GM11168 (cell line): ENCODE data around the gene MBP.

Experiments used
- in situ Hi-C: fragments of 300-500 bp; cut with MboI; formaldehyde crosslinking; loops from one replicate; pipeline ENCODE4 v1.12.0; 2022; ENCODE audit warnings: low sequenced_read_pairs; ENCODE audit not compliant: unreplicated experiment

MBP gene

DNA sequence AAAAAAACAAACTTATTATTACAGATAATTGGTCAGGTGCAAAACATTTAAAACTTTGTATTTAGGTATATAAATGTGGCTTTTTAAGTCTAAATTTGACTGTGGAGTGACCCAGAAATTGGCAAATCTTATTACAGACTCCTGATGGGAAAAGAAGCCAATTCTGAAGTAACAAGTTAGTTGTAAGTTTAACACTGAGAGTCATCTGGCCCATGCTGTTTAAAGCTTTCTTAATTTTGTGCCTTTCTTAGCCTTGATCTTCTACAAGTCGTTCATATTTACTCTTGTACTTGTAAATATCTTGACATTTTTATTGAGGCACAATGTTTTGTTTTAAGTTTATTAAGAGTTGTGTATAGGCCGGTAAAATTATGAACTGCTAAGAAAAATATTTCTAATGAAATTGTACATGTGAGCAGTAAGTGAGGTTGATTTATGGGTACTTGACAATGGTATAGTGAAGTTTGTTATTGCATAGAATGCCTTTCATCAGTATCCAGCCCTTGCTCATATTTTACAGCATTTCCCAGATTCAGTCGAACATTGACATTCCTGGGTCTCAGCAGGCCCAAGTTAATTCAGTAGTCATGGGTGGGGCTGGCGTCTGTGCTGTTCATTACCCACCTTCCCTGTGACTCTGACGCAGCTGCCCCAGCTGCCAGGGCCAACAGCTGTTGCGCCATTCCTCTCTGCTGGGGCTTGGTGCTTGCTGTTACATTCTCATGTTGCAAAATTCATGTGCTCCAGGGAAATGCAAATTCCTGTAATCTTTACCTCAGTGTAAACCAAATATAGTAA lies 188.8 kb downstream of the MBP start:
- in situ Hi-C loops = no loop called here

DNA sequence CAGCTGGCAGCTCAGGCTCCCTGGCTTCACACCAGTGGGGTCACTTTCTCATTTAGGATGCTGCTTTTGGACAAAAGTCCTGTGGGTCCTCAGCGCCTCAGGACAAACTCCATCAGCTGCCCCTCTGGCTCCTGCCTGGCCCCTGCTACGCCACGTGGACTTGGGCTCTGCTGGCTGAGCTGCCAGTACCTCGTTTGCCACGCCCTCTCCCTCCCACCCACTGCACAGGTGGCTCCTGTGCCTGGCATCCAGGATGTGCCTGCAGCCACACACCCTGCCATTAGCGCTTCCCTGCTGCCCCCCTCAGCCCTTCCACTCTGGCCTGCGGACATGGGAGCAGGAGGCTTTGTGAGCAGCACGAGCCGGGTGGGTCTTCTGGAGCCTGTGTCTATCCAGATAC lies 191.3 kb downstream of the MBP start:
- in situ Hi-C loops = no loop called here

DNA sequence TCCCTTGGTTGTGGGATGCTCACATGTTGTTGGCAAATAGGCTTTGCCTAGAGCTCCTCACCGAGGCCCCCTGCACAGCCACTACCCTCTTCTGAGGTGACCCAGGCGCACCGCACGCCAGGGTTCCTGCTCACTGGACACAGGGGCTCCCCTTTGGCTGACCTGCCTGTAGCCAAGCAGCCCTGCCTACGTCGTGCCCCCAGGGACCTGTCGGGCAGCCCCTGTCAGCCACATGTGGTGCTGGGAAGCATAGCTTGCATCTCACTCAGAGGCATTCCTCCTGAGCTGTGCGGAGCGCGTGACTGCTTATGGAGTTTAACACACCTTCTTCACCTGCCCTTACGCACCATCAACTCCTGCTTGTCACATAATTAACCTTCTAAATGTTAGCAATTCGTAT lies 194.0 kb downstream of the MBP start:
- in situ Hi-C loops = no loop called here

DNA sequence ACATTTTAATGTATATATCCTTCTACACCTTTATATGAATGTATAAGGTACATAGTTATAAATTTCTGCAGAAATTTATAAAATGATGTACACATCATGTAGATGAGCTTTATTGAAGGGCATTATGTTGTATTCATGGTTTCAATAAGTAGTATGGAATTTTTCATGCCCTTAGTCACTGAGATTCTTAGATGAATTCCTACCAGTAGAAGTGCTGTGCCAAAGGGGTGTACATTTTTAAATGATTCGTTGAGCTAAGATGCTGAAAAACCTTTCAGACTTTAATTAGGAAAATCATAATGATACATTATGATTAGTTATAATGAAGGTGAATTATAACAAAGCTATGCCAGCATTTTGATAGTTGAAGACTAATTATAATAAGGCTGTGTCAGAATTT lies 195.0 kb downstream of the MBP start:
- in situ Hi-C loops = no loop called here

DNA sequence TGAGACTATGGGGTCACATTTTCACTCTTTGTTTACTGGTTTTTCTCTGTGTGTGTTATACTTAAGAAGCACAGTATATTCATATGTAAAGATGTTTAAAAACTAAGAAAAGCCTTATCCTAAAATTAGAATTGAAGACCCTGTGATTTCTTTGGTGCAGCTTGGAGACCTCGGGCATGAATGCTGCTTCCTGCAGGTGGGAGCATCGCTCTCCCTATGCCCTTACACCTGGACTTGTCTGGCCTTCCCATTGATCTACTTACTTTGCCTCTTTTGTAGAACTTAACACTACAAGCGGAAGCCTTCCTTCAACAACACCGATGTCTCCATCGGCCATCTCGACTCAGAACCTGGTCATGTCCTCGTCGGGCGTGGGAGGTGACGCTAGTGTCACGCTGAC lies 195.7 kb downstream of the MBP start:
- in situ Hi-C loops = no loop called here

DNA sequence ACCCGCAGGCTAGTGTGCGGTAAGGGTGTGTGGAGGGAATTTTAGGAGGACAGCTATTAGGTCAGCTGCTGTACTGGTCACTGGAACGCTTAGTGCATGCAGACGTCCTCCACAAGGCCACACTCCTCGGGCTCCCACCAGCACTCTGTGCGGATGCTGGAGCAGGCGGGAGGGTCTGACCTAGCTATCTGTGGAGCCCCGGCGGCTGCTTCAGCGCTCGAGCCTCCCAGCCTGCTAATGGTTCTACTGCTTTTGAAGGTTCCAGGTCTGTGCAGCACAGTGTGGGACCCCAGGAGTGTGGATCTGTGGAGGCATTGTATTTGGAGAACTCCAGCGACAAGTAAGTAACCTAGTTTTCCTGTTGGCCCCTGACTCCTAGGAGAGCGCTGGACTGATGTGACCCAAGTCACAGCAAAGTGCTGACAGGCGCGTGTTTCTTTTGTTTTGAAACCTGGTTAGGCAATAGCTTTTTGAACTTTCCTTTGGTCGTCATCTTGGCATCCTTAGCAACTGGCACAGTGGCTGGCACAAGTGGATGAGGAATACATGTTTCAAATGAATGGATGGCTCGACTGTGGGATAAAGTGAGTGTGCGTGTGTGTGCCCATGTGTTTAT lies 196.8 kb downstream of the MBP start:
- in situ Hi-C loops = no loop called here

DNA sequence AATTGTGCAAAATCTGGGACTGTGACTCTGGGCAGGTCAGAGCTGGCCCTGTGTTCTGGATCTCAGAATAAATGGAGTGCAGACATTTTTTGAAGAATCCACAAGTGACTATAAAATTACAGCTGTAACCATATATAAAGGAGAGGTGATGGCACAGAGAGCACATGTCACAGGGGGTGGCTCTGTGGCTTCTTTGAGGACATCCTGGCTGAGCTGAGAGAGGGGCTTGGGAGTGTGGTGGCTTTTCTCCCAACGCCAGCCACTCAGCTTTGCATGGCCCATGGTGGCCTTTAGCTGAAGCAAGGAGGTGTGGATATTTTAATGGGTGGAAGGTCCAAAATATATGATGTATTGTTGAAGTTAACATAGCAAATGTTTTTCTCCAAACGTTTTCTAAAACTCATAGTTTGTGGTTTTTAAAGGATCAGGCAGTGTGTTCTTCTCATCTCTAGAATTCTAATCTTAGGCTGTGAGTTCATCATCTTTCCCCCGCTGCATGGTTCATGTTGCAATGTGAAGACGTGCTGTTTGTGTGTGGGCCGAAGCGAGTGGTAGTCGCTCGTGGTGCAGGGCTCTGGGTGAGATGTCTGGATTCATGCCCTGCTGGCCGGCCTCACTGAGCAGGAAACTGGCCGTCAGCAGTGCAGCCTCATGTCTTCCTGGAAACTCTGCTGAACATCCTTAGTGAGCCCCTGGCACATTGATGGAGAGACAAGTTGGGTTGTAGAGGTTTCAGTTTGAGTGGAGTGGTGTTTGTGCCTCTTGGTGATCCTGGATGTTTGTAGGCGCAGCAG lies 200.4 kb downstream of the MBP start:
- in situ Hi-C loops = no loop called here

DNA sequence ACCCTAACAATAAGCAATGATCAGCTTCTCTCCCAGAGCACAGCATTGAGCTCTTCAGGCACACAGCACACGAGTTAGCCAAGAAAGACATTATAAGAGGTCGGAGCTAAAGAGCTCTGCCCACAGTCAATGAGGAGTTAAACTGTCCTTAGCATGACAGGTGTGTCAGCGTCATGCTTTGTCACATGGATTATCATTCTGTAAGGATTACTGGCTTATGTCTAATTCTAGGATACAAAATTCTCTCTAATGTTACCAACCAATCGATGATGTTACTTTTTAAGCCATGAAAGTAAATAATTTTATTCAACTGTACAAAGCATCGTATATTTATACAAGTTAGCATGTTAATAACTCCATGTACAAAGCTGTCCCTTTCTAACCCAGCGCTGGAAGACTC lies 201.4 kb downstream of the MBP start:
- in situ Hi-C loops = no loop called here
